ENCODE results near the gene BRAF. TPM values are rescaled to one million over a fixed set of nuclear protein-coding genes. Genes with fewer than 3 reads are reported as not detected.
"Not testable (repeated sequence)": the region's sequence is repeated elsewhere in the genome, so short reads cannot be mapped to it uniquely, and the experiment has no call there.

BRAF gene
- total RNA-seq, 4 donors from 2014 or later: 32.2 to 94.9 (median 41.0) TPM

DNA sequence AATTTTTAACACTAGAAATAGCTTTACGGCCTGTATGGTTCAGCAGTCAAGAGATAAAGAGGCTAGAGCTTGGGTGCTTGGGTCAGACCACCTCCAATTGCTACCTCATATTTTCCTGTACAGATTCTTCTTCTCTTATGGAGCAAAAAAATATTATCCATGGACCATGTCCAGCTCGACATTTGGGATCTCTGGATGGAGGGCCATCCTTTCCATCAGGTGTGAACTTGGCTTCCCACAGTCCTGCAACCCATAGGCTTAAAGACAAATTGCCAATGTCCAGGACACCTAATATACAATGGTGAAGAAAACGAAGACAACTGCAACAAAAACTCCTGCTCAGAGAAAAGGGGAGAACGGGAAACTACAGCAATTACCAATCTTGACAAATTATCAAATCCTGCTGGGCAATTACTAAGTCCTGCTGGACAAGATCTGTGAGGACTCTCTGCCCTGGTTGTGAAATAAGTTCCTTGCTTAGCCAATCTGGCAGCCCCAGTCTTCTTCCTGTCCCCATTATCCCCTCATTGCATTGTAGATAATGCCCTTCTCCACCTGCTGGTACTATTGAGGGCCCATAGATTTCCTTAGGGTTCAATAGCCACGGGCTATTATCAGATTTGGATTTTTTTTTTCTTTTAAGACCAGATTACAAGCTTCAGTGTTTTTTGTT lies 42.0 kb upstream of the BRAF start:
- Histone ChIP-seq H3K4me1 (no peaks in the 10 kb centered on the region), H3K27ac (no peak overlapping the region), H3K27me3 (no peaks in the 10 kb centered on the region), H3K36me3 (no peaks in the 10 kb centered on the region), H3K9me3 (no peaks in the 10 kb centered on the region), H3K4me3 (no peak overlapping the region)
- TF ChIP-seq POLR2AphosphoS5 (IDR thresholded peaks at IDR 0.05): no peak
- no peak for TF ChIP-seq POLR2A (IDR thresholded peaks at IDR 0.05)
- TF ChIP-seq, protein P1, sequence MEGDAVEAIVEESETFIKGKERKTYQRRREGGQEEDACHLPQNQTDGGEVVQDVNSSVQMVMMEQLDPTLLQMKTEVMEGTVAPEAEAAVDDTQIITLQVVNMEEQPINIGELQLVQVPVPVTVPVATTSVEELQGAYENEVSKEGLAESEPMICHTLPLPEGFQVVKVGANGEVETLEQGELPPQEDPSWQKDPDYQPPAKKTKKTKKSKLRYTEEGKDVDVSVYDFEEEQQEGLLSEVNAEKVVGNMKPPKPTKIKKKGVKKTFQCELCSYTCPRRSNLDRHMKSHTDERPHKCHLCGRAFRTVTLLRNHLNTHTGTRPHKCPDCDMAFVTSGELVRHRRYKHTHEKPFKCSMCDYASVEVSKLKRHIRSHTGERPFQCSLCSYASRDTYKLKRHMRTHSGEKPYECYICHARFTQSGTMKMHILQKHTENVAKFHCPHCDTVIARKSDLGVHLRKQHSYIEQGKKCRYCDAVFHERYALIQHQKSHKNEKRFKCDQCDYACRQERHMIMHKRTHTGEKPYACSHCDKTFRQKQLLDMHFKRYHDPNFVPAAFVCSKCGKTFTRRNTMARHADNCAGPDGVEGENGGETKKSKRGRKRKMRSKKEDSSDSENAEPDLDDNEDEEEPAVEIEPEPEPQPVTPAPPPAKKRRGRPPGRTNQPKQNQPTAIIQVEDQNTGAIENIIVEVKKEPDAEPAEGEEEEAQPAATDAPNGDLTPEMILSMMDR (IDR thresholded peaks at IDR 0.05): no peak
- TF ChIP-seq EP300 (IDR thresholded peaks at IDR 0.05): no peak
- DNase-seq (ENCODE audit: low spot score in 2 of 2): no peak
- WGBS: 52% methylated on average over 5 of the region's 5 CpGs

DNA sequence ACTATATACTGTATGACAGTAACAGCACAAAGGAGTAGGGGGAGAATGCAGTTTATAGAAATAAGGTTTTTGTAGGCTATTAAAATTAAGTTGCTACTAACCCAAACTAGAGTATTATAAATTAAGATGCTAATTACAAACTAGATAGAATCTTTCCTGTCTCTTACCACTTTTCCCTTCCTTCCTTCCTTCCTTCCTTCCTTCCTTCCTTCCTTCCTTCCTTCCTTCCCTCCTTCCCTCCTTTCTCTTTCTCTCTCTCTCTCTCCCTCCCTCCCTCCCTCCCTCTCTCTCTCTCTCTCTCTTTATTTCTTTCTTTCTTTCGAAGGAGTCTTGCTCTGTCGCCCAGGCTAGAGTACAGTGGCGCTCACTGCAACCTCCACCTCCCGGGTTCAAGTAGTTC lies 36.4 kb upstream of the BRAF start:
- H3K36me3 ChIP-seq: no peaks in the 10 kb centered on the region
- WGBS: 88% methylated on average over 4 of the region's 4 CpGs
- H3K27me3 ChIP-seq: no peaks in the 10 kb centered on the region
- DNase-seq (ENCODE audit: low spot score in 2 of 2): no peak
- H3K9me3 ChIP-seq: no peaks in the 10 kb centered on the region
- no peak overlapping the region for H3K4me3 ChIP-seq
- TF ChIP-seq POLR2A (IDR thresholded peaks at IDR 0.05): no peak
- no peak overlapping the region for H3K27ac ChIP-seq
- H3K4me1 ChIP-seq: no peaks in the 10 kb centered on the region

DNA sequence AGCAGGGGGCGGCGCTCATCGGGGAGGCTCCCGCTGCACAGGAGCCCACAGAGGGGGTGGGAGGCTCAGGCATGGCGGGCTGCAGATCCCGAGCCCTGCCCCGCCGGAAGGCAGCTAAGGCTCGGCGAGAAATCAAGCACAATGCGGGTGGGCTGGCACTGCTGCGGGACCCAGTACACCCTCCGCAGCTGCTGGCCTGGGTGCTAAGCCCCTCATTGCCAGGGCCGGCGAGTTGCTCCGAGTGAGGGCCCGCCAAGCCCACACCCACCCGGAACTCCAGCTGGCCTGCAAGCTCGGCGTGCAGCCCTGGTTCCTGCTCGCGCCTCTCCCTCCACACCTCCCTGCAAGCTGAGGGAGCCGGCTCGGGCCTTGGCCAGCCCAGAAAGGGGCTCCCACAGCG lies 32.3 kb upstream of the BRAF start:
- H3K9me3 ChIP-seq; DNase-seq (ENCODE audit: low spot score in 2 of 2); H3K4me3 ChIP-seq; H3K27ac ChIP-seq; H3K36me3 ChIP-seq; H3K27me3 ChIP-seq; H3K4me1 ChIP-seq: not testable (repeated sequence)
- WGBS: 89% methylated on average over 9 of the region's 25 CpGs

DNA sequence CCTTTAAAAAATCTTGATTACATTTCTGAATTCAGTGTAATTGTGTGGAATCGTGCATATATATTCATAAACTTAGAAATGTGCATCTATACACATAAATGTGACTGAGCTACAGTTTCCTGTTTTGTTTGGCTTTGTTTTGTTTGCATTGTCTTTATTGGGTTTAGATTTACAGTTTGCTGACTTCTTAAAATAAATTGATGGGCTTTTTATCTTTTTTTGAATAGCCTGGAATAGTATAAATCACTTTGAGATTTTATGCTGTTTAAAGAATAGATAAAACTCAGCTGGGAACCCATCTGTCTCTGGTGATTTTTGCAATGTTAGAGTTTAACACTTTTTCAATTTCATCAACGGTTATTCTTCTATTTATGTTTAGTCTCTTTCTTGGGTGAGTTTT lies 21.2 kb upstream of the BRAF start:
- Histone ChIP-seq H3K4me3 (no peak overlapping the region), H3K4me1 (no peaks in the 10 kb centered on the region), H3K9me3 (no peaks in the 10 kb centered on the region), H3K27me3 (no peaks in the 10 kb centered on the region), H3K27ac (no peak overlapping the region), H3K36me3 (no peaks in the 10 kb centered on the region)
- 64% methylated on average over 2 of the region's 2 CpGs for WGBS
- TF ChIP-seq POLR2AphosphoS5 (IDR thresholded peaks at IDR 0.05) (no peak), EP300 (IDR thresholded peaks at IDR 0.05) (no peak), POLR2A (IDR thresholded peaks at IDR 0.05) (no peak)
- TF ChIP-seq, protein P1 (IDR thresholded peaks at IDR 0.05): no peak
- DNase-seq (ENCODE audit: low spot score in 2 of 2): no peak

DNA sequence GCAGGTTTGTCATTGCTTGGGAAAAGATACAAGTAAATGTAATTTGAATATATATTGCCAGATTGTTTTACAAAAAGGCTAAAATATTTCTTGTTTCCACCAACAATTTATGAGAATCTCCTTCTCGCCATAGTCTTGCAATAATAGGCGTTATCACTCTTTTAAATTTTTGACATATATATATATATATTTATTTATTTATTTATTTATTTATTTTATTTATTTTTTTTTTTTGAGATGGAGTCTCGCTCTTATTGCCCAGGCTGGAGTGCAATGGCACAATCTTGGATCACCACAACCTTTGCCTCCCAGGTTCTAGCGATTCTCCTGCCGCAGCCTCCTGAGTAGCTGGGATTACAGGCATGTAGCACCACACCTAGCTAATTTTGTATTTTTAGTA lies 17.5 kb upstream of the BRAF start:
- not testable (repeated sequence) for H3K4me3 ChIP-seq; DNase-seq (ENCODE audit: low spot score in 2 of 2); H3K9me3 ChIP-seq; H3K27ac ChIP-seq; H3K4me1 ChIP-seq; H3K36me3 ChIP-seq; H3K27me3 ChIP-seq
- WGBS: 96% methylated on average over 5 of the region's 5 CpGs

DNA sequence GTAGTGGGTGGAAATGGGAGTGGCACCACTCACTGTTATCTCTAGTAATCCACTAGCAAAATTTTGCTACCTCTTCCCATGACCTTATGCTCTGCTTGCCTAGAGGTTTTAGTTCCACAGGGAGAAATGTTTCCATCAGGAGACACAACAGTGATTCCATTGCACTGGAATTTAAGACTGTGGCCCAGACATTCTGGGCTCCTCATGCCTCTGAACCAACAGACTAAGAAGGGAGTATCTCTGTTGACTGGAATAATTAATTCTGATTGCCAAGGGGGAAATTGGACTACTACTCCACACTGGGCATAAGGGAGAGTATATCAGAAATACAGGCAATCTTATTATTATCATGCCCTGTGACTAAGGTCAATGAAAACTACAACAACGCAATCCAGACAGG lies 16.2 kb upstream of the BRAF start:
- no peak overlapping the region for H3K27ac ChIP-seq
- H3K4me1 ChIP-seq: no peaks in the 10 kb centered on the region
- no peaks in the 10 kb centered on the region for H3K9me3 ChIP-seq
- DNase-seq (ENCODE audit: low spot score in 2 of 2): no peak
- 85% methylated on average over 1 of the region's 1 CpG for WGBS
- no peaks in the 10 kb centered on the region for H3K36me3 ChIP-seq
- no peaks in the 10 kb centered on the region for H3K27me3 ChIP-seq
- TF ChIP-seq EP300 (IDR thresholded peaks at IDR 0.05) (no peak), POLR2A (IDR thresholded peaks at IDR 0.05) (no peak), POLR2AphosphoS5 (IDR thresholded peaks at IDR 0.05) (no peak)
- TF ChIP-seq, protein P1 (IDR thresholded peaks at IDR 0.05): no peak
- H3K4me3 ChIP-seq: no peak overlapping the region

DNA sequence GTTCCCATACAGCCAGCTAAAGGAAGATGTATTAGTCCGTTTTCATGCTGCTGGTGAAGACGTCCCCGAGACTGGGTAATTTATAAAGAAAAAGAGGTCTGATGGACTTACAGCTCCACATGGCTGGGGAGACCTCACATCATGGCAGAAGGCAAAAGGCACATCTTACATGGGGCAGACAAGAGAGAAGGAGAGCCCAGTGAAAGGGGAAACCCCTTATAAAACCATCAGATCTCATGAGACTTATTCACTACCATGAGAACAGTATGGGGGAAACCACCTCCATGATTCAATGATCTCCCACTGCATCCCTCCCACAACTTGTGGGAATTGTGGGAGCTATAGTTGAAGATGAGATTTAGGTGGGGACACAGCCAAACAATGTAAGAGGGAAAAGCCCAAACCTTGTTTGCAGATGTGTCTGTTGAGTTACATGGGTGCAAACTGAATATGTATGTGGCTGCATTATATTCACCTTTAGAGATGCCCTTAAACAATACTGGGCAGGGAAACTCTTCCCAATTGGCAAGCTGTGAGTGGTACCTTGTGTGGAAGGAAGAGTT lies 13.1 kb upstream of the BRAF start:
- no peaks in the 10 kb centered on the region for H3K27me3 ChIP-seq
- no peak for TF ChIP-seq POLR2AphosphoS5 (IDR thresholded peaks at IDR 0.05)
- TF ChIP-seq EP300 (IDR thresholded peaks at IDR 0.05): no peak
- TF ChIP-seq, protein P1 (IDR thresholded peaks at IDR 0.05): no peak
- no peak for TF ChIP-seq POLR2A (IDR thresholded peaks at IDR 0.05)

More for the DNA sequence above, 13.1 kb upstream of the BRAF start:
- H3K9me3 ChIP-seq: no peaks in the 10 kb centered on the region
- no peak overlapping the region for H3K27ac ChIP-seq
- no peak for DNase-seq (ENCODE audit: low spot score in 2 of 2)
- H3K36me3 ChIP-seq: no peaks in the 10 kb centered on the region
- no peak overlapping the region for H3K4me3 ChIP-seq
- WGBS: 77% methylated on average over 3 of the region's 3 CpGs
- no peaks in the 10 kb centered on the region for H3K4me1 ChIP-seq

Measured in suprapubic skin (tissue), 4 donors.